AG20443 (cell line): Measurements from ENCODE around the gene SHLD1.

Source experiments
- DNase-seq: peaks from one replicate; pipeline ENCODE4 v3.0.0; 2012; ENCODE audit warnings: low spot score, mixed read lengths

The SHLD1 gene

GRCh38 chr20:5893052-5893451 is 142.9 kb downstream of the SHLD1 start:
- DNase-seq, result no peak

DNA sequence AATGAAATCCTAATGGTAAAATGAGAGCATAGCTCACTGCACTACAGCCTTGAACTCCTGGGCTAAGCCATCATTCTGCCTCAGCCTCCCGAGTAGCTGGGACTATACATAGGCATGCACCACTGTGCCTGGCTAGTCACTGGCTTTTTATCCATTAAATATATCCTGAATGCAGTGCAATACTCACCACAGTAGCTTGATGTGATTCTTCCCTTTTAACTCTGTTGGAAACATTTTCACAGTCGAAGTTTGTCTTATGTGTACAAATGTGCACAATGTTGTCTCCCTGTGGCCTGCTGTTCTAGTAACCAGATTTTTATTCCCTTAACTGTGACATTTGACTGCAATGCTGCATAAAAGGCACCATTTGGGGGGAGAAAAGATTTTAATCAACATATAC is 143.4 kb downstream of the SHLD1 start:
- no peak for DNase-seq

DNA sequence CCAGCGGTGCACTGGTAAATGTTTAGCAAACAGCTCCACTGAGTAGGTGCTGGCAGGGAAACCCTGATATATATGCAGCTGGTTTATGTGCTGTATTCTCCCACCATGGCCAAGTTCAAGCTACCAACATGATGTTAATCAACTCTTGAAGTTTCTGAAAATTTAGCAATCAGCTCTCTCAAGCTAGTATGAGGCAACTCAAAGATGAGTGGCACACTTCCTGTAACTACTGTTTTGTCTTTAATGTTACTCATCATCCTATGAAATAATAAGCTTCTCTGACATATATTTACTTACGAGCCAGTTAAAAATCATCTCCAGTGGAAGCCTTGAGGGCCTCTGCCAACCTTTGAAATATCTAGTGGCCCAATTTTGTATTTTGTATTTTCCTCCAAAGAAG is 145.4 kb downstream of the SHLD1 start:
- DNase-seq, result no peak

- no peak for DNase-seq
These were observed 149.2 kb downstream of the SHLD1 start for GRCh38 chr20:5899444-5899843.

- DNase-seq, result no peak
These were observed 150.7 kb downstream of the SHLD1 start for GRCh38 chr20:5900908-5901307.

GRCh38 chr20:5908981-5909380 is 158.8 kb downstream of the SHLD1 start:
- DNase-seq, result no peak

GRCh38 chr20:5910186-5910585 is 160.0 kb downstream of the SHLD1 start:
- DNase-seq, result no peak

DNA sequence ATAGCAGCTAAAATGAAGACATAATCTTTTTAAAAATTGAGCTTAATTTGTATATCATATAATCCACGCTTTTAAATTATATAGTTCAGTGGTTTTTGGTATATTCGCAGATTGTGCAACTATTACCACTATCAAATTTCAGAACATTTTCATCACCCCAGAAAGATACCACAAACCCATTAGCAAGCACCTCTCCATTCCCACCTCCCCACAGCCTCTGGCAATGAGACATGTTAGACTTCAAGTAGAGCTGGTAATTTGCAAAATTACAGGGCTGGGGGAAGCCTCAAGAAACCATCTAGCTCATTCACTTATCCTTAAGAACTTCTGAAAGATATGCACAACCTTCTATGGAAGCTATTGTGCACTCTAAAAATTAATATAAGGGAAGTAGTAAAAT is 163.0 kb downstream of the SHLD1 start:
- DNase-seq, result no peak
